ENCODE data around the gene ZPBP.

DNA sequence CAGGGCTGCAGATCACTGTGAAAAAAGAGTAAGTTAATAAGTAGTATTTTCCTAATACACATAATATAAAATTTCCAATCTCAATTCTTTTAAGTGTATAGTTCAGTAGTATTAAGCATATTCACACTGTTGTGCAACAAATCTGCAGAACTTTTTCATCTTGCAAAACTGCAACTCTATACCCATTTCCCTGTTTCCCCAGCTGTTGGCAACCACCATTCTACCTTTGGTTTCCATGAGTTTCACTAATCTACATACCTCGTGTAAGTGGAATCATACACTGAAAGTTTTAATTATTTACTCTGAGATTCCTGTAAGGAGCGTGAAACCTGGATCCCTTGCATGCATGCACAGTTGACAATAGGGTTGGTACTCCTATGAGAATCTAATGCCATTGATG is 155.4 kb downstream of the ZPBP start:
- TF ChIP-seq POLR2AphosphoS5 (IDR thresholded peaks at IDR 0.05; ENCODE audit: insufficient read depth, low read depth, low read length) (no peak), POLR2A (IDR thresholded peaks at IDR 0.05; ENCODE audit: low read depth, low read length) (no peak), EZH2 (IDR thresholded peaks at IDR 0.05; ENCODE audit: borderline replicate concordance, low read depth, low read length, severe bottlenecking) (no peak)
- TF ChIP-seq, protein P1, sequence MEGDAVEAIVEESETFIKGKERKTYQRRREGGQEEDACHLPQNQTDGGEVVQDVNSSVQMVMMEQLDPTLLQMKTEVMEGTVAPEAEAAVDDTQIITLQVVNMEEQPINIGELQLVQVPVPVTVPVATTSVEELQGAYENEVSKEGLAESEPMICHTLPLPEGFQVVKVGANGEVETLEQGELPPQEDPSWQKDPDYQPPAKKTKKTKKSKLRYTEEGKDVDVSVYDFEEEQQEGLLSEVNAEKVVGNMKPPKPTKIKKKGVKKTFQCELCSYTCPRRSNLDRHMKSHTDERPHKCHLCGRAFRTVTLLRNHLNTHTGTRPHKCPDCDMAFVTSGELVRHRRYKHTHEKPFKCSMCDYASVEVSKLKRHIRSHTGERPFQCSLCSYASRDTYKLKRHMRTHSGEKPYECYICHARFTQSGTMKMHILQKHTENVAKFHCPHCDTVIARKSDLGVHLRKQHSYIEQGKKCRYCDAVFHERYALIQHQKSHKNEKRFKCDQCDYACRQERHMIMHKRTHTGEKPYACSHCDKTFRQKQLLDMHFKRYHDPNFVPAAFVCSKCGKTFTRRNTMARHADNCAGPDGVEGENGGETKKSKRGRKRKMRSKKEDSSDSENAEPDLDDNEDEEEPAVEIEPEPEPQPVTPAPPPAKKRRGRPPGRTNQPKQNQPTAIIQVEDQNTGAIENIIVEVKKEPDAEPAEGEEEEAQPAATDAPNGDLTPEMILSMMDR (IDR thresholded peaks at IDR 0.05; ENCODE audit: extremely low read depth in 1 of 2, insufficient read depth in 1 of 2, low read depth in 1 of 2, low read length in 2 of 2): no peak

All from endothelial cell of umbilical vein (primary cell).